ENCODE data around the gene VMAC. TPM values are rescaled to one million over a fixed set of nuclear protein-coding genes. Genes with fewer than 3 reads are reported as not detected.
"Not testable (repeated sequence)": the region's sequence is repeated elsewhere in the genome, so short reads cannot be mapped to it uniquely, and the experiment has no call there.

VMAC gene
- total and polyA plus RNA-seq, 2 donors (not counting 3 experiments of a cell fraction or from before 2014, with no cell fraction given) = 4.7 to 6.9 TPM

GRCh38 chr19:5873617-5874199 is 31.0 kb upstream of the VMAC start:
- Histone ChIP-seq H2AFZ (ENCODE audit: low read depth, low read length) (no peak overlapping the region), H3K27me3 (ENCODE audit: control insufficient read depth in 2 of 2, insufficient read depth in 2 of 2, low read length in 2 of 2) (no peaks in the 10 kb centered on the region), H3K4me3 (replicated peaks in 1 of 3; ENCODE audit: insufficient read depth in 1 of 3, low read depth in 1 of 3, low read length in 3 of 3) (no peak overlapping the region), H3K4me1 (ENCODE audit: control insufficient read depth, extremely low read depth, insufficient read depth, low read length) (no peaks in the 10 kb centered on the region), H3K9me1 (replicated peaks; ENCODE audit: control insufficient read depth, extremely low read depth, insufficient read depth, low read length) (no peaks in the 10 kb centered on the region), H3K79me2 (ENCODE audit: control insufficient read depth, insufficient read depth, low read length) (no peaks in the 10 kb centered on the region), H3K36me3 (ENCODE audit: control insufficient read depth in 2 of 2, extremely low read depth in 1 of 2, insufficient read depth in 2 of 2, low read length in 2 of 2) (no peaks in the 10 kb centered on the region), H3K9me3 (replicated peaks; ENCODE audit: control insufficient read depth, insufficient read depth, low read length) (no peaks in the 10 kb centered on the region), H4K20me1 (replicated peaks; ENCODE audit: control insufficient read depth, extremely low read depth, insufficient read depth, low read length) (no peaks in the 10 kb centered on the region), H3K27ac (ENCODE audit: insufficient read depth, low read depth, low read length) (no peak overlapping the region), H3K4me2 (ENCODE audit: insufficient read depth, low read length) (no peak overlapping the region), H3K9ac (replicated peaks; ENCODE audit: extremely low read depth, insufficient read depth, low read length) (no peak overlapping the region)
- ChIA-PET CTCF (interaction anchor here (1.2 kb wide), 1 partner anchor 15 kb away, joined by 3 read pairs; no protein-coding TSS in a partner anchor), POLR2A (no interaction called here)
- dilution Hi-C loops (cut with MboI; ENCODE audit: extremely low pct_ligation_motif_present, low sequenced_read_pairs) = no loop called here
- BruUV-seq (replicated peaks) = no TSS peak
- intact Hi-C loops (cut with micrococcal nuclease) = no loop called here
- no peak for TF ChIP-seq POLR2AphosphoS5 (IDR thresholded peaks at IDR 0.05; ENCODE audit: insufficient read depth, low read depth, low read length)
- no peak for TF ChIP-seq FOS (IDR thresholded peaks at IDR 0.05; ENCODE audit: borderline replicate concordance, insufficient read depth, low read length)
- no peak for TF ChIP-seq MYC (IDR thresholded peaks at IDR 0.05; ENCODE audit: low read depth, low read length)
- no peak for TF ChIP-seq MAX (IDR thresholded peaks at IDR 0.05; ENCODE audit: insufficient read depth, insufficient read length)
- no peak for TF ChIP-seq CTCF (IDR thresholded peaks at IDR 0.05; ENCODE audit: extremely low read depth in 1 of 2, insufficient read depth in 1 of 2, low read depth in 1 of 2, low read length in 2 of 2)
- no peak for TF ChIP-seq JUN (IDR thresholded peaks at IDR 0.05; ENCODE audit: borderline replicate concordance, insufficient read depth, insufficient read length, low read depth)
- TF ChIP-seq GATA2 (IDR thresholded peaks at IDR 0.05; ENCODE audit: insufficient read depth, insufficient read length, low read depth, low read length) = no peak
- TF ChIP-seq POLR2A (IDR thresholded peaks at IDR 0.05; ENCODE audit: low read depth, low read length) = no peak
- TF ChIP-seq EZH2 (IDR thresholded peaks at IDR 0.05; ENCODE audit: borderline replicate concordance, low read depth, low read length, severe bottlenecking) = no peak
- FAIRE-seq (no peak), DNase-seq (ENCODE audit: low read depth, low spot score) (no peak)

- H3K4me3 ChIP-seq (replicated peaks in 1 of 3; ENCODE audit: insufficient read depth in 1 of 3, low read depth in 1 of 3, low read length in 3 of 3); H4K20me1 ChIP-seq (replicated peaks; ENCODE audit: control insufficient read depth, extremely low read depth, insufficient read depth, low read length); H3K4me2 ChIP-seq (ENCODE audit: insufficient read depth, low read length); H3K27ac ChIP-seq (ENCODE audit: insufficient read depth, low read depth, low read length); H2AFZ ChIP-seq (ENCODE audit: low read depth, low read length); H3K79me2 ChIP-seq (ENCODE audit: control insufficient read depth, insufficient read depth, low read length); H3K36me3 ChIP-seq (ENCODE audit: control insufficient read depth in 2 of 2, extremely low read depth in 1 of 2, insufficient read depth in 2 of 2, low read length in 2 of 2); H3K9me1 ChIP-seq (replicated peaks; ENCODE audit: control insufficient read depth, extremely low read depth, insufficient read depth, low read length); FAIRE-seq; H3K4me1 ChIP-seq (ENCODE audit: control insufficient read depth, extremely low read depth, insufficient read depth, low read length); DNase-seq (ENCODE audit: low read depth, low spot score); H3K9ac ChIP-seq (replicated peaks; ENCODE audit: extremely low read depth, insufficient read depth, low read length); POLR2A ChIA-PET; H3K9me3 ChIP-seq (replicated peaks; ENCODE audit: control insufficient read depth, insufficient read depth, low read length); intact Hi-C loops (cut with micrococcal nuclease); CTCF ChIA-PET; dilution Hi-C loops (cut with MboI; ENCODE audit: extremely low pct_ligation_motif_present, low sequenced_read_pairs); H3K27me3 ChIP-seq (ENCODE audit: control insufficient read depth in 2 of 2, insufficient read depth in 2 of 2, low read length in 2 of 2); BruUV-seq (replicated peaks): not testable (repeated sequence)
Observed at GRCh38 chr19:5874496-5874895, 30.2 kb upstream of the VMAC start.
